Fibroblast of lung (primary cell): Measurements from ENCODE around the gene RPL4. TPM values are rescaled to one million over a fixed set of nuclear protein-coding genes. Genes with fewer than 3 reads are reported as not detected.

Source experiments
- DNase-seq, 2 donors: peaks; one replicate each; pipeline versions ENCODE4 v3.0.0 to v3.0.0-alpha.2; 2010; ENCODE audit warnings: low read depth in 2 of 2
- H2AFZ ChIP-seq: 2 replicates; pipeline ENCODE4 v1.5.1; 2012; ENCODE audit warnings: low read length, control low read depth, inconsistent platforms
- H3K27ac ChIP-seq: 2 replicates; pipeline ENCODE4 v1.5.1; 2011; ENCODE audit warnings: low read length, control low read depth; ENCODE audit not compliant: insufficient read depth
- H3K27me3 ChIP-seq: 2 replicates; pipeline ENCODE4 v1.5.1; 2011; ENCODE audit warnings: mild to moderate bottlenecking, low read length; ENCODE audit not compliant: control insufficient read depth, insufficient read depth
- H3K36me3 ChIP-seq: 2 replicates; pipeline ENCODE4 v1.5.1; 2011; ENCODE audit warnings: low read length; ENCODE audit not compliant: control insufficient read depth, insufficient read depth
- H3K4me1 ChIP-seq: 2 replicates; pipeline ENCODE4 v1.5.1; 2011; ENCODE audit warnings: low read length; ENCODE audit not compliant: control insufficient read depth, insufficient read depth; ENCODE audit errors: extremely low read depth
- H3K4me2 ChIP-seq: 2 replicates; pipeline ENCODE4 v1.5.1; 2011; ENCODE audit warnings: low read length, control low read depth; ENCODE audit not compliant: insufficient read depth; ENCODE audit errors: extremely low read depth
- H3K4me3 ChIP-seq, 4 experiments: fragments of 200-600 bp in 1 of 4; sonication (generic) in 1 of 4; replicated peaks in 1 of 4; 2 replicates each; pipeline ENCODE4 v1.5.1; 2011 to 2016; ENCODE audit warnings: low read length in 4 of 4, low read depth in 3 of 4, mild to moderate bottlenecking in 3 of 4, control low read depth in 2 of 4, inconsistent platforms in 1 of 4, mixed read lengths in 1 of 4; ENCODE audit not compliant: insufficient read depth in 1 of 4; ENCODE audit errors: control extremely low read depth in 1 of 4
- H3K79me2 ChIP-seq: 2 replicates; pipeline ENCODE4 v1.5.1; 2012; ENCODE audit warnings: mild to moderate bottlenecking, low read length, inconsistent platforms; ENCODE audit not compliant: control insufficient read depth, insufficient read depth
- H3K9ac ChIP-seq: 2 replicates; pipeline ENCODE4 v1.5.1; 2011; ENCODE audit warnings: mild to moderate bottlenecking, low read length, control low read depth; ENCODE audit not compliant: insufficient read depth
- H3K9me3 ChIP-seq: 2 replicates; pipeline ENCODE4 v1.5.1; 2012; ENCODE audit warnings: low read depth, low read length; ENCODE audit not compliant: control insufficient read depth, insufficient read depth
- H4K20me1 ChIP-seq: 2 replicates; pipeline ENCODE4 v1.5.1; 2011; ENCODE audit warnings: low read length; ENCODE audit not compliant: control insufficient read depth, insufficient read depth; ENCODE audit errors: extremely low read depth
- EZH2 ChIP-seq: IDR thresholded peaks from 2 replicates; pipeline ENCODE4 v1.5.1; 2012; ENCODE audit warnings: low read length, control low read depth, mild to moderate bottlenecking; ENCODE audit errors: missing control alignments
- polyA plus RNA-seq, 2 donors: library from polyadenylated mRNA; depleted of rRNA in 1 of 2; stranded (reverse) in 1 of 2; unstranded in 1 of 2; fragments of >200 nt; gene quantifications; 2 replicates each; pipeline ENCODE4 v1.2.1, GENCODE V29; 2011 to 2012; ENCODE audit warnings: missing spikeins in 1 of 2
- total RNA-seq: library from RNA; depleted of rRNA; stranded (reverse); fragments of >200 nt; gene quantifications from 2 replicates; pipeline ENCODE4 v1.2.1, GENCODE V29; 2014
- TF ChIP-seq, protein P1 (sequence below), 2 donors: IDR thresholded peaks in 1 of 2; conservative IDR thresholded peaks in 1 of 2; 1 replicate in 1 of 2; 2 replicates in 1 of 2; pipeline ENCODE4 v1.5.1; 2011 to 2012; ENCODE audit warnings: low read length in 2 of 2, control low read depth in 1 of 2, inconsistent platforms in 1 of 2, low read depth in 1 of 2, mild to moderate bottlenecking in 1 of 2

RPL4 gene
- total and polyA plus RNA-seq, 2 donors (not counting 1 experiment from before 2014, with no cell fraction given), result 1,689 to 3,456 TPM

DNA sequence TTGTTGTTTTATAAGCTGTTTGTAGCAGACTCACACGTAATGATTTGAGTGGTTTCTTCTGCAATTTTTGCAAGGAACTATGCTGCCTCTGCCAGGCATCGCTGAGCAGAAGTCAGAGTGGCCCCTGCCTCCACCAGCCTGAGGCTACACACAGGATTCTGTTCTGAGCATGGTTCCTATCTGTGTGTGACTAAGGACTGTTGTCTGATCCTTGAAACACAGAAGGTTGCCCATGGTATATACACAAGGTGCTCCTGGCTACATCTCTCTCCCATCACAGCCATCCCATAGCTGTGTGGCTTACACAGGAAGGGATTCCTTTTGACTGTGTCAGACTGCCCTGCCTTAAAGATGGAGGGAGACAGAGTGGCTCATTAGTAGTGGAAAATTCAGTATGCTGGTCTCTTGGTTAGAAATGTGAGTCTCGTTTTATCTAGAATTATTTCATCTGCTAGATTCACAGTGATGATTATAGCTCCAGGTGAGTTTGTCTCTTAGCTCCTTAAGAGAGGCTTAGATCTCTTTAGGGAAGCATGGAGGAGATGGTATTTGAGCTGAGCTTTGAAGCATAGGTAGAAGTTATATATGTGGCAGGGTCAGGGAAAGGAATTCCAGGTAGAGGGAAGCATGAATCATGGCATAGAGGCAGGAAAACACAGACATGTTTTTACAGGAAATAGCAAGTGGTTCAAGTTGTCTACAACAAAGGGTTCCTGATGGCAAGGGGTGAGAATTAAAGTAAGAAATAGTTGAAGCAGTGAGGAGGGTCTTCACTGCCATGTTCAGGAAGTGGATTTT lies 44.6 kb downstream of the RPL4 start:
- TF ChIP-seq, protein P1, sequence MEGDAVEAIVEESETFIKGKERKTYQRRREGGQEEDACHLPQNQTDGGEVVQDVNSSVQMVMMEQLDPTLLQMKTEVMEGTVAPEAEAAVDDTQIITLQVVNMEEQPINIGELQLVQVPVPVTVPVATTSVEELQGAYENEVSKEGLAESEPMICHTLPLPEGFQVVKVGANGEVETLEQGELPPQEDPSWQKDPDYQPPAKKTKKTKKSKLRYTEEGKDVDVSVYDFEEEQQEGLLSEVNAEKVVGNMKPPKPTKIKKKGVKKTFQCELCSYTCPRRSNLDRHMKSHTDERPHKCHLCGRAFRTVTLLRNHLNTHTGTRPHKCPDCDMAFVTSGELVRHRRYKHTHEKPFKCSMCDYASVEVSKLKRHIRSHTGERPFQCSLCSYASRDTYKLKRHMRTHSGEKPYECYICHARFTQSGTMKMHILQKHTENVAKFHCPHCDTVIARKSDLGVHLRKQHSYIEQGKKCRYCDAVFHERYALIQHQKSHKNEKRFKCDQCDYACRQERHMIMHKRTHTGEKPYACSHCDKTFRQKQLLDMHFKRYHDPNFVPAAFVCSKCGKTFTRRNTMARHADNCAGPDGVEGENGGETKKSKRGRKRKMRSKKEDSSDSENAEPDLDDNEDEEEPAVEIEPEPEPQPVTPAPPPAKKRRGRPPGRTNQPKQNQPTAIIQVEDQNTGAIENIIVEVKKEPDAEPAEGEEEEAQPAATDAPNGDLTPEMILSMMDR (conservative IDR thresholded peaks at IDR 0.05 in 1 of 2, IDR thresholded peaks at IDR 0.05 in 1 of 2; ENCODE audit: low read depth in 1 of 2, low read length in 2 of 2), result no peak
- no peak for TF ChIP-seq EZH2
- H3K4me3 ChIP-seq, result no peak overlapping the region

DNA sequence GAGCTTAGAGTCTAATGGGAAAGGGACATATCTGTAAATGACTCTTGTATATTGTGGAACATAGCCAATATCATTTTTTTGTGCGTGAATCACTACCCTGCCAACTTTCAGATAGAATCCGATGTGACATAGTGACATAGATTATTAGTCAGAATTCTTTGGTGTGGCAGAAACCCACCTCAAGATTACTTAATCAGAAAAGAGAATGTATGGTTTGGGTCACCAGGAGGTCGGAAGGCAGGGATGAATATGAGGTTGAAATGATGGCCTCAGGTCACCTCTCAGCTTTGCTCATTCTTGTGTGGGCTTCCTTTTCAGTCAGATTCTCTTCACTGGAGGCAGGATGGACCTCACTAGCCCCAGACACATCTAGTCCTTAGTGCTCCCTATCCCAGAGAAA lies 48.4 kb downstream of the RPL4 start:
- Histone ChIP-seq H3K9me3 (no peaks in the 10 kb centered on the region), H2AFZ (no peak overlapping the region), H3K4me1 (no peaks in the 10 kb centered on the region), H3K27ac (no peak overlapping the region), H4K20me1 (no peaks in the 10 kb centered on the region), H3K79me2 (no peaks in the 10 kb centered on the region), H3K9ac (no peak overlapping the region), H3K4me2 (no peak overlapping the region), H3K36me3 (no peaks in the 10 kb centered on the region), H3K27me3 (no peaks in the 10 kb centered on the region), H3K4me3 (no peak overlapping the region)
- peak in 1 of 2 donors; percentile 17 for DNase-seq
- TF ChIP-seq, protein P1 (conservative IDR thresholded peaks at IDR 0.05 in 1 of 2, IDR thresholded peaks at IDR 0.05 in 1 of 2; ENCODE audit: low read depth in 1 of 2, low read length in 2 of 2), result no peak
- no peak for TF ChIP-seq EZH2

More for the DNA sequence above, 44.6 kb downstream of the RPL4 start:
- Histone ChIP-seq H3K36me3 (no peaks in the 10 kb centered on the region), H4K20me1 (no peaks in the 10 kb centered on the region), H3K9ac (no peak overlapping the region), H3K27ac (no peak overlapping the region), H3K79me2 (no peaks in the 10 kb centered on the region), H3K4me2 (no peak overlapping the region), H2AFZ (no peak overlapping the region), H3K9me3 (no peaks in the 10 kb centered on the region), H3K4me1 (no peaks in the 10 kb centered on the region), H3K27me3 (no peaks in the 10 kb centered on the region)
- peak in 1 of 2 donors; percentile 75 for DNase-seq

DNA sequence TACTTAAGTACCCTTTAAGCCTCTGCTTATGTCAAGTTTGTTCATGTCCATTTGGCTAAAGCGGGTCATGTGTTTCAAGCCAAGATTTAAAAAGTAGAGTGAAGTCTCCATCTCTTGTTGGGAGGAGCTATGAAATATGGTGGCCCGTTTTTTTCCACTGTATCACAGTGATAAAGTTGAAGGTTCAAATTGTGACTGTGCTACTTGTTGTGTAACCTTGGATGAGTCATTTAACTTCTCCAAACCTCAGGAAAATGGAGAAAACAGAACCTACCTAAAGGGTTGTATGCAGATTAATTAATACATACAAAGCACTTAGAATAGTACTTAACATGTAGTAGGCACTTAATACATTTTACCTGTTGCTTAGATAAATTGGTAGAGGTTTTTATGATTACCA lies 50.5 kb downstream of the RPL4 start:
- H4K20me1 ChIP-seq, result no peaks in the 10 kb centered on the region
- no peak for TF ChIP-seq EZH2
- TF ChIP-seq, protein P1 (conservative IDR thresholded peaks at IDR 0.05 in 1 of 2, IDR thresholded peaks at IDR 0.05 in 1 of 2; ENCODE audit: low read depth in 1 of 2, low read length in 2 of 2), result no peak
- H3K4me1 ChIP-seq, result no peaks in the 10 kb centered on the region
- H3K4me2 ChIP-seq, result no peak overlapping the region
- H3K36me3 ChIP-seq, result no peaks in the 10 kb centered on the region
- H3K27me3 ChIP-seq, result no peaks in the 10 kb centered on the region
- H2AFZ ChIP-seq, result no peak overlapping the region
- H3K9me3 ChIP-seq, result no peaks in the 10 kb centered on the region
- no peak overlapping the region for H3K9ac ChIP-seq
- H3K4me3 ChIP-seq, result no peak overlapping the region
- no peaks in the 10 kb centered on the region for H3K79me2 ChIP-seq
- no peak overlapping the region for H3K27ac ChIP-seq
- peak in 1 of 2 donors; percentile 16 for DNase-seq
